Keratinocyte (primary cell): ENCODE measurements around the gene SLC25A30. TPM values are rescaled to one million over a fixed set of nuclear protein-coding genes. Genes with fewer than 3 reads are reported as not detected.

Source experiments
- DNase-seq: peaks from one replicate; pipeline ENCODE4 v3.0.0-alpha.2; 2011; ENCODE audit warnings: low read depth, missing footprints, low spot score
- FAIRE-seq: peaks from 2 replicates; lab custom pipeline; 2011; peaks lifted over from hg19 to GRCh38; lab: Jason Lieb, UNC
- H2AFZ ChIP-seq: 2 replicates; pipeline ENCODE4 v1.6.0; 2012; ENCODE audit warnings: low read length, control low read depth, inconsistent platforms; ENCODE audit not compliant: control insufficient read depth
- H3K27ac ChIP-seq: 2 replicates; pipeline ENCODE4 v1.5.1; 2011; ENCODE audit warnings: low read length; ENCODE audit not compliant: control insufficient read depth, insufficient read depth
- H3K27me3 ChIP-seq: 3 replicates; pipeline ENCODE4 v1.6.0; 2011; ENCODE audit warnings: low read length; ENCODE audit not compliant: control insufficient read depth, insufficient read depth; ENCODE audit errors: extremely low read depth
- H3K36me3 ChIP-seq, 2 experiments: 2 replicates in 1 of 2; 3 replicates in 1 of 2; pipeline ENCODE4 v1.5.1; 2011; ENCODE audit warnings: low read length in 2 of 2, mild to moderate bottlenecking in 1 of 2; ENCODE audit not compliant: control insufficient read depth in 2 of 2, insufficient read depth in 2 of 2; ENCODE audit errors: extremely low read depth in 1 of 2
- H3K4me1 ChIP-seq: 3 replicates; pipeline ENCODE4 v1.5.1; 2011; ENCODE audit warnings: low read length; ENCODE audit not compliant: control insufficient read depth, insufficient read depth; ENCODE audit errors: extremely low read depth
- H3K4me2 ChIP-seq: 3 replicates; pipeline ENCODE4 v1.6.0; 2011; ENCODE audit warnings: low read depth, low read length; ENCODE audit not compliant: control insufficient read depth, insufficient read depth; ENCODE audit errors: extremely low read depth
- H3K4me3 ChIP-seq, 3 experiments: fragments of 200-600 bp in 1 of 3; sonication (generic) in 1 of 3; 2 replicates in 2 of 3; 3 replicates in 1 of 3; pipeline ENCODE4 v1.5.1; 2011 to 2016; ENCODE audit warnings: low read length in 3 of 3, mild to moderate bottlenecking in 3 of 3, control low read depth in 2 of 3, inconsistent platforms in 1 of 3, low read depth in 1 of 3, mixed read lengths in 1 of 3, mixed run types in 1 of 3, moderate library complexity in 1 of 3; ENCODE audit not compliant: control insufficient read depth in 2 of 3, insufficient read depth in 2 of 3; ENCODE audit errors: extremely low read depth in 1 of 3
- H3K79me2 ChIP-seq: 2 replicates; pipeline ENCODE4 v1.6.0; 2012; ENCODE audit warnings: low read length; ENCODE audit not compliant: control insufficient read depth, insufficient read depth
- H3K9ac ChIP-seq: 3 replicates; pipeline ENCODE4 v1.6.0; 2011; ENCODE audit warnings: low read length; ENCODE audit not compliant: control insufficient read depth, insufficient read depth; ENCODE audit errors: extremely low read depth
- H3K9me1 ChIP-seq: 3 replicates; pipeline ENCODE4 v1.6.0; 2011; ENCODE audit warnings: low read length; ENCODE audit not compliant: control insufficient read depth, insufficient read depth; ENCODE audit errors: extremely low read depth
- H3K9me3 ChIP-seq: 2 replicates; pipeline ENCODE4 v1.5.1; 2012; ENCODE audit warnings: low read depth, low read length; ENCODE audit not compliant: control insufficient read depth
- H4K20me1 ChIP-seq: 3 replicates; pipeline ENCODE4 v1.6.0; 2011; ENCODE audit warnings: low read length; ENCODE audit not compliant: control insufficient read depth, insufficient read depth; ENCODE audit errors: extremely low read depth
- EZH2 ChIP-seq: IDR thresholded peaks from one replicate; pipeline ENCODE4 v1.6.1; 2012; ENCODE audit warnings: inconsistent platforms, mild to moderate bottlenecking, low read length, moderate library complexity
- dilution Hi-C: fragments of 300-500 bp; cut with MboI; formaldehyde crosslinking; loops from one replicate; pipeline ENCODE4 v1.7.0; 2020; ENCODE audit warnings: low sequenced_read_pairs; ENCODE audit not compliant: extremely low pct_ligation_motif_present
- polyA plus RNA-seq, 5 experiments: library from polyadenylated mRNA; depleted of rRNA in 3 of 5; stranded (reverse) in 3 of 5; stranded (forward) in 1 of 5; unstranded in 1 of 5; fragments of >200 nt; gene quantifications; 1 replicate in 1 of 5; 2 replicates in 3 of 5; 3 replicates in 1 of 5; pipeline versions ENCODE4 v1.2.1 to v1.2.3, GENCODE V29; 2011 to 2012; ENCODE audit warnings: missing spikeins in 2 of 5, low read depth in 1 of 5, low replicate concordance in 1 of 5
- TF ChIP-seq, protein P1 (sequence below), 3 experiments: IDR thresholded peaks in 1 of 3; conservative IDR thresholded peaks in 1 of 3; optimal IDR thresholded peaks in 1 of 3; 2 replicates in 2 of 3; 3 replicates in 1 of 3; pipeline versions ENCODE3 to v1.5.1; 2011; ENCODE audit warnings: low read length in 3 of 3, mild to moderate bottlenecking in 3 of 3, moderate library complexity in 2 of 3, control low read depth in 1 of 3, inconsistent platforms in 1 of 3; ENCODE audit not compliant: insufficient read depth in 2 of 3; ENCODE audit errors: extremely low read depth in 1 of 3

The SLC25A30 gene
- polyA plus RNA-seq, 1 donor (not counting 4 experiments of a cell fraction or from before 2014, with no cell fraction given): 24.5 TPM

DNA sequence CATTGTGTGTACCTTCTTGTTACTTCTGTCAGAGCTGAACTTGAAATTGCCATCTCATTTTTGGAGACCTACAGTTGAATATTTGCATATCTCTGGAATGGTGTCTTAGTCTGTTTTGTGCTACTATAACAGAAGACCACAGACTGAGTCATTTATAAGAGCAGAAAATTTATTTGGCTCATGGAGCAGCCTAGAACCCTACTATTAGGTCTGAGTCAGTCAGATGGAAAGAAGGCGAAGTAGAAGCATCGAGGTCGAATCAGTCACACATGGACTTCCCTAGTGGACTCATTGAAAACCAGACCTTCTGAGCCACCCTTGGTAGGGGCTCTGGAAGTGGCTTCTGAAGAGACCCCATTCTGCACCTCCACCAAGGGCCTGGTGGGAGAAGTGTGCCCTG, 43.3 kb downstream of the SLC25A30 start:
- Histone ChIP-seq H3K4me3 (no peak overlapping the region), H2AFZ (no peak overlapping the region), H3K9me1 (no peaks in the 10 kb centered on the region), H3K27me3 (no peaks in the 10 kb centered on the region), H3K36me3 (no peaks in the 10 kb centered on the region), H3K9ac (no peak overlapping the region), H3K4me1 (no peaks in the 10 kb centered on the region), H4K20me1 (no peaks in the 10 kb centered on the region), H3K79me2 (no peaks in the 10 kb centered on the region), H3K9me3 (no peaks in the 10 kb centered on the region), H3K27ac (no peak overlapping the region), H3K4me2 (no peak overlapping the region)
- TF ChIP-seq, protein P1, sequence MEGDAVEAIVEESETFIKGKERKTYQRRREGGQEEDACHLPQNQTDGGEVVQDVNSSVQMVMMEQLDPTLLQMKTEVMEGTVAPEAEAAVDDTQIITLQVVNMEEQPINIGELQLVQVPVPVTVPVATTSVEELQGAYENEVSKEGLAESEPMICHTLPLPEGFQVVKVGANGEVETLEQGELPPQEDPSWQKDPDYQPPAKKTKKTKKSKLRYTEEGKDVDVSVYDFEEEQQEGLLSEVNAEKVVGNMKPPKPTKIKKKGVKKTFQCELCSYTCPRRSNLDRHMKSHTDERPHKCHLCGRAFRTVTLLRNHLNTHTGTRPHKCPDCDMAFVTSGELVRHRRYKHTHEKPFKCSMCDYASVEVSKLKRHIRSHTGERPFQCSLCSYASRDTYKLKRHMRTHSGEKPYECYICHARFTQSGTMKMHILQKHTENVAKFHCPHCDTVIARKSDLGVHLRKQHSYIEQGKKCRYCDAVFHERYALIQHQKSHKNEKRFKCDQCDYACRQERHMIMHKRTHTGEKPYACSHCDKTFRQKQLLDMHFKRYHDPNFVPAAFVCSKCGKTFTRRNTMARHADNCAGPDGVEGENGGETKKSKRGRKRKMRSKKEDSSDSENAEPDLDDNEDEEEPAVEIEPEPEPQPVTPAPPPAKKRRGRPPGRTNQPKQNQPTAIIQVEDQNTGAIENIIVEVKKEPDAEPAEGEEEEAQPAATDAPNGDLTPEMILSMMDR (optimal IDR thresholded peaks at IDR 0.05 in 1 of 3, IDR thresholded peaks at IDR 0.05 in 1 of 3, conservative IDR thresholded peaks at IDR 0.05 in 1 of 3; ENCODE audit: extremely low read depth in 1 of 3, insufficient read depth in 2 of 3, low read length in 3 of 3): no peak
- no peak for TF ChIP-seq EZH2
- dilution Hi-C loops: no loop called here
- FAIRE-seq (no peak), DNase-seq (no peak)

DNA sequence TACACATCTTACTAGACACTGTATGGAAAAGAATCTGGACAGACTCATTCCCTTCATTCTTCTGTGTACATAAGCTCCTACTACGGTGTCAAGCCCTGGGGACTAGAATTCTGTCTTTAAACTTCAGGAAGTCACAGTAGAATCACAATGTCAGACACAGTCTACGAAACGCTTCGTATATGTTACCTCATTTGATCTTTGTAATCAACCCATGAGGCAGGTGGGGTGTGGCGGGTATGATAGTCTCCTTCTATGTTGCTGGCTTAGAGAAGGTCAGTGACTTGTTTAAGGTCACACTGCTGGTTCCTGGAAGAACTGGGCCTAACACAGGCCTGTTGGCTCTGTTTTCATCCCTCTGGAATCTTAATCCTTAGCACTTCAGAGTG, 45.0 kb downstream of the SLC25A30 start:
- Histone ChIP-seq H3K27me3 (no peaks in the 10 kb centered on the region), H3K4me3 (no peak overlapping the region), H3K36me3 (no peaks in the 10 kb centered on the region), H3K9me1 (no peaks in the 10 kb centered on the region), H4K20me1 (no peaks in the 10 kb centered on the region), H2AFZ (no peak overlapping the region), H3K9me3 (no peaks in the 10 kb centered on the region), H3K4me2 (no peak overlapping the region), H3K79me2 (no peaks in the 10 kb centered on the region), H3K4me1 (peaks cover 10% of the 10 kb centered on the region), H3K27ac (no peak overlapping the region), H3K9ac (no peak overlapping the region)
- DNase-seq: no peak
- TF ChIP-seq EZH2: no peak
- no peak for FAIRE-seq
- dilution Hi-C loops: no loop called here
